ENCODE measurements around the gene DCLK3.

DCLK3 gene

DNA sequence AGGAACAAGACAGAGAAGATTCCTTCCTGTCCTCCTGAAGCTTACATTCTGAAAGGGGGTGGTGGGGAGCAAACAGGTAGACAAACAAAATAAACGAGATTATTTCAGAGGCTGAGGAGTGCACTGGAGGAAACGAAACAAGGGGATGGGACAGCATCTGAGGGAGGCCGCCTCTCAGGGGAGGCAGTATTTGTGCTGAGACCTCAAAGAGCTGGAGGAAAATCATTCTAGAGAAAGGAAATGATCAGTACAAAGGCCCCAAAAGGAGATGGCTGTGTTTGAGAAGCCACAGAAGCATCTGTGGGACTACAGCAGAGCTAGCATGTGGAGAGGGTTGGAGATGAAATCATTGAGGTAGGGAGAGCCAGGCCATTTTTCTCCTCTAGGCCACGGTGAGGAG is 55.1 kb downstream of the DCLK3 start:
- no peak overlapping the region for H3K4me3 ChIP-seq (ENCODE audit: low read length in 2 of 2)
- no peaks in the 10 kb centered on the region for H3K4me1 ChIP-seq (ENCODE audit: control insufficient read depth, insufficient read depth, low read length)
- no peaks in the 10 kb centered on the region for H3K9me3 ChIP-seq (ENCODE audit: control insufficient read depth in 2 of 2, low read length in 2 of 2)
- no peak overlapping the region for H3K9ac ChIP-seq (ENCODE audit: low read length in 2 of 2)
- H3K27ac ChIP-seq (ENCODE audit: low read length) = no peak overlapping the region
- no peaks in the 10 kb centered on the region for H3K36me3 ChIP-seq (ENCODE audit: control insufficient read depth in 2 of 2, insufficient read depth in 2 of 2, low read length in 2 of 2)
- no peaks in the 10 kb centered on the region for H3K27me3 ChIP-seq (ENCODE audit: control insufficient read depth in 1 of 2, insufficient read depth in 2 of 2, low read length in 2 of 2)

- Histone ChIP-seq H3K4me3 (ENCODE audit: low read length in 2 of 2) (no peak overlapping the region), H3K4me1 (ENCODE audit: control insufficient read depth, insufficient read depth, low read length) (no peaks in the 10 kb centered on the region), H3K9me3 (ENCODE audit: control insufficient read depth in 2 of 2, low read length in 2 of 2) (no peaks in the 10 kb centered on the region), H3K36me3 (ENCODE audit: control insufficient read depth in 2 of 2, insufficient read depth in 2 of 2, low read length in 2 of 2) (no peaks in the 10 kb centered on the region), H3K27ac (ENCODE audit: low read length) (no peak overlapping the region), H3K27me3 (ENCODE audit: control insufficient read depth in 1 of 2, insufficient read depth in 2 of 2, low read length in 2 of 2) (no peaks in the 10 kb centered on the region), H3K9ac (ENCODE audit: low read length in 2 of 2) (no peak overlapping the region)
Measured at GRCh38 chr3:36707623-36708409, 56.5 kb downstream of the DCLK3 start.

GRCh38 chr3:36705015-36705414 is 59.3 kb downstream of the DCLK3 start:
- Histone ChIP-seq H3K36me3 (ENCODE audit: control insufficient read depth in 2 of 2, insufficient read depth in 2 of 2, low read length in 2 of 2) (no peaks in the 10 kb centered on the region), H3K9me3 (ENCODE audit: control insufficient read depth in 2 of 2, low read length in 2 of 2) (no peaks in the 10 kb centered on the region), H3K27me3 (ENCODE audit: control insufficient read depth in 1 of 2, insufficient read depth in 2 of 2, low read length in 2 of 2) (no peaks in the 10 kb centered on the region), H3K27ac (ENCODE audit: low read length) (no peak overlapping the region), H3K9ac (ENCODE audit: low read length in 2 of 2) (no peak overlapping the region), H3K4me1 (ENCODE audit: control insufficient read depth, insufficient read depth, low read length) (no peaks in the 10 kb centered on the region), H3K4me3 (ENCODE audit: low read length in 2 of 2) (no peak overlapping the region)

DNA sequence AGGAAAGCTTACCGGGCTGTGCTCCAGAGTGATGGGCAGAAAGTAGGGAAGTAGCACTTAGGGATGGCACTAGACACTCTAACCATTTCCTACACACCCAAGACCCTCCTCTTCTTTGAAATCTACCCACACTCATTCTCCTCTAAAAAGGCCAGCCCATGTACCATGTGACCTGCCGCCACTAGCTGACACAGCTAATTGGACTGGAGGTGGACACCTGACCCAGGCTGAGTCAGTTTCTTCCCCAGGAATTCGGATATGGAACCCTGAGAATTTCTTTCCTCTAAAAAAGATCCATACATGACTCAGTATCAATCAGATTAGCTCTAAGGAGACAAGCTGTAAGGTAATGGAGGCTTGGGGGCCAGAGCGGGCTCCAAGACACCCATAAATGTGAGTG is 60.1 kb downstream of the DCLK3 start:
- Histone ChIP-seq H3K9ac (ENCODE audit: low read length in 2 of 2) (no peak overlapping the region), H3K36me3 (ENCODE audit: control insufficient read depth in 2 of 2, insufficient read depth in 2 of 2, low read length in 2 of 2) (no peaks in the 10 kb centered on the region), H3K27me3 (ENCODE audit: control insufficient read depth in 1 of 2, insufficient read depth in 2 of 2, low read length in 2 of 2) (no peaks in the 10 kb centered on the region), H3K4me3 (ENCODE audit: low read length in 2 of 2) (no peak overlapping the region), H3K4me1 (ENCODE audit: control insufficient read depth, insufficient read depth, low read length) (no peaks in the 10 kb centered on the region), H3K9me3 (ENCODE audit: control insufficient read depth in 2 of 2, low read length in 2 of 2) (no peaks in the 10 kb centered on the region), H3K27ac (ENCODE audit: low read length) (no peak overlapping the region)

DNA sequence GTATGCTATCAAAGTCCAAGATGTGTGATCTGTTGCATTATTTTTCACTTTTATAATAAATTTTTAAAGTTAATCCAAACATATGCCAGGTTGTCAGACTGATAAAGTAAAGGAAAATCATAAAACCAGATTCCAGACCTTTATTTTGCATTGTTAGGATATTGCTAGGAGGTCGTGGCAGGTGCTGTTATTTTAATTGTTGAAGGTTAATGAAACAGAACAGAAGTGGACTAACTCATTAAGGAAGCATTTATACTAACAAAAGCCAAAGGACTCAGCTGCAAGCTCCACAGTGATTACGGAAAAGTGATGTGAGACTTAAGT is 63.1 kb downstream of the DCLK3 start:
- no peak overlapping the region for H3K4me3 ChIP-seq (ENCODE audit: low read length in 2 of 2)
- no peak overlapping the region for H3K9ac ChIP-seq (ENCODE audit: low read length in 2 of 2)
- H3K36me3 ChIP-seq (ENCODE audit: control insufficient read depth in 2 of 2, insufficient read depth in 2 of 2, low read length in 2 of 2) = no peaks in the 10 kb centered on the region
- H3K9me3 ChIP-seq (ENCODE audit: control insufficient read depth in 2 of 2, low read length in 2 of 2) = no peaks in the 10 kb centered on the region
- H3K27ac ChIP-seq (ENCODE audit: low read length) = no peak overlapping the region
- no peaks in the 10 kb centered on the region for H3K4me1 ChIP-seq (ENCODE audit: control insufficient read depth, insufficient read depth, low read length)
- H3K27me3 ChIP-seq (ENCODE audit: control insufficient read depth in 1 of 2, insufficient read depth in 2 of 2, low read length in 2 of 2) = no peaks in the 10 kb centered on the region

- Histone ChIP-seq H3K9me3 (ENCODE audit: control insufficient read depth in 2 of 2, low read length in 2 of 2) (no peaks in the 10 kb centered on the region), H3K36me3 (ENCODE audit: control insufficient read depth in 2 of 2, insufficient read depth in 2 of 2, low read length in 2 of 2) (no peaks in the 10 kb centered on the region), H3K4me1 (ENCODE audit: control insufficient read depth, insufficient read depth, low read length) (no peaks in the 10 kb centered on the region), H3K9ac (ENCODE audit: low read length in 2 of 2) (no peak overlapping the region), H3K27ac (ENCODE audit: low read length) (no peak overlapping the region), H3K27me3 (ENCODE audit: control insufficient read depth in 1 of 2, insufficient read depth in 2 of 2, low read length in 2 of 2) (no peaks in the 10 kb centered on the region), H3K4me3 (ENCODE audit: low read length in 2 of 2) (no peak overlapping the region)
Measured at GRCh38 chr3:36700537-36701248, 63.7 kb downstream of the DCLK3 start.

- Histone ChIP-seq H3K4me3 (ENCODE audit: low read length in 2 of 2) (no peak overlapping the region), H3K9me3 (ENCODE audit: control insufficient read depth in 2 of 2, low read length in 2 of 2) (peaks cover 0 to 2% of the 10 kb centered on the region in 2 donors), H3K9ac (ENCODE audit: low read length in 2 of 2) (no peak overlapping the region), H3K27me3 (ENCODE audit: control insufficient read depth in 1 of 2, insufficient read depth in 2 of 2, low read length in 2 of 2) (no peaks in the 10 kb centered on the region), H3K4me1 (ENCODE audit: control insufficient read depth, insufficient read depth, low read length) (no peaks in the 10 kb centered on the region), H3K36me3 (ENCODE audit: control insufficient read depth in 2 of 2, insufficient read depth in 2 of 2, low read length in 2 of 2) (no peaks in the 10 kb centered on the region), H3K27ac (ENCODE audit: low read length) (no peak overlapping the region)
Measured at GRCh38 chr3:36698314-36698713, 66.0 kb downstream of the DCLK3 start.

- Histone ChIP-seq H3K27ac (ENCODE audit: low read length) (no peak overlapping the region), H3K4me3 (ENCODE audit: low read length in 2 of 2) (no peak overlapping the region), H3K9me3 (ENCODE audit: control insufficient read depth in 2 of 2, low read length in 2 of 2) (peaks cover 0 to 5% of the 10 kb centered on the region in 2 donors), H3K27me3 (ENCODE audit: control insufficient read depth in 1 of 2, insufficient read depth in 2 of 2, low read length in 2 of 2) (no peaks in the 10 kb centered on the region), H3K4me1 (ENCODE audit: control insufficient read depth, insufficient read depth, low read length) (no peaks in the 10 kb centered on the region), H3K36me3 (ENCODE audit: control insufficient read depth in 2 of 2, insufficient read depth in 2 of 2, low read length in 2 of 2) (no peaks in the 10 kb centered on the region), H3K9ac (ENCODE audit: low read length in 2 of 2) (no peak overlapping the region)
Measured at GRCh38 chr3:36697229-36698001, 66.9 kb downstream of the DCLK3 start.

GRCh38 chr3:36696799-36697198 is 67.6 kb downstream of the DCLK3 start:
- Histone ChIP-seq H3K9me3 (ENCODE audit: control insufficient read depth in 2 of 2, low read length in 2 of 2) (peaks cover 0 to 5% of the 10 kb centered on the region in 2 donors), H3K27ac (ENCODE audit: low read length) (no peak overlapping the region)

GRCh38 chr3:36695769-36696137 is 68.6 kb downstream of the DCLK3 start:
- Histone ChIP-seq H3K36me3 (ENCODE audit: control insufficient read depth in 2 of 2, insufficient read depth in 2 of 2, low read length in 2 of 2) (no peaks in the 10 kb centered on the region), H3K4me3 (ENCODE audit: low read length in 2 of 2) (no peak overlapping the region), H3K27me3 (ENCODE audit: control insufficient read depth in 1 of 2, insufficient read depth in 2 of 2, low read length in 2 of 2) (no peaks in the 10 kb centered on the region), H3K4me1 (ENCODE audit: control insufficient read depth, insufficient read depth, low read length) (no peaks in the 10 kb centered on the region), H3K9ac (ENCODE audit: low read length in 2 of 2) (no peak overlapping the region), H3K27ac (ENCODE audit: low read length) (no peak overlapping the region), H3K9me3 (ENCODE audit: control insufficient read depth in 2 of 2, low read length in 2 of 2) (peaks cover 0 to 5% of the 10 kb centered on the region in 2 donors)

More at GRCh38 chr3:36696799-36697198, 67.6 kb downstream of the DCLK3 start:
- Histone ChIP-seq H3K4me1 (ENCODE audit: control insufficient read depth, insufficient read depth, low read length) (no peaks in the 10 kb centered on the region), H3K27me3 (ENCODE audit: control insufficient read depth in 1 of 2, insufficient read depth in 2 of 2, low read length in 2 of 2) (no peaks in the 10 kb centered on the region), H3K9ac (ENCODE audit: low read length in 2 of 2) (no peak overlapping the region), H3K36me3 (ENCODE audit: control insufficient read depth in 2 of 2, insufficient read depth in 2 of 2, low read length in 2 of 2) (no peaks in the 10 kb centered on the region), H3K4me3 (ENCODE audit: low read length in 2 of 2) (no peak overlapping the region)

All from stomach smooth muscle (tissue), 2 donors.